Right atrium auricular region (tissue), 2 donors: ENCODE measurements around the gene C1QTNF5. TPM values are rescaled to one million over a fixed set of nuclear protein-coding genes. Genes with fewer than 3 reads are reported as not detected.

Experiments used
- DNase-seq: peaks from one replicate; pipeline ENCODE4 v3.0.0-alpha.2; 2019; ENCODE audit warnings: low spot score
- H3K27ac ChIP-seq, 2 donors: fragments of 200-600 bp; sonication (generic); 1 replicate in 1 of 2; 2 replicates in 1 of 2; pipeline ENCODE4 v1.5.1; 2016 to 2019
- H3K27me3 ChIP-seq, 2 donors: fragments of 200-600 bp; sonication (generic); one replicate each; pipeline versions ENCODE4 v1.5.1 to v1.6.0; 2017 to 2019
- H3K36me3 ChIP-seq: fragments of 200-600 bp; sonication (generic); one replicate; pipeline ENCODE4 v1.5.1; 2016
- H3K4me1 ChIP-seq, 2 donors: fragments of 200-600 bp; sonication (generic); one replicate each; pipeline versions ENCODE4 v1.5.1 to v1.6.0; 2017 to 2019
- H3K4me3 ChIP-seq, 2 donors: fragments of 200-600 bp; sonication (generic); 1 replicate in 1 of 2; 2 replicates in 1 of 2; pipeline ENCODE4 v1.5.1; 2017 to 2019; ENCODE audit warnings: mild to moderate bottlenecking in 1 of 2, moderate library complexity in 1 of 2
- H3K9me3 ChIP-seq, 2 donors: fragments of 200-600 bp; sonication (generic); one replicate each; pipeline ENCODE4 v1.5.1; 2019
- CTCF ChIP-seq, 2 donors: fragments of 200-600 bp; sonication (generic); IDR thresholded peaks; one replicate each; pipeline ENCODE4 v1.5.1; 2019; ENCODE audit warnings: antibody characterized with exemption in 2 of 2
- microRNA-seq, 2 donors: library from miRNA; unstranded; fragments of <30 nt; microRNA quantifications; one replicate each; pipeline ENCODE4, GENCODE V29; 2016 to 2017; ENCODE audit warnings: borderline number of aligned reads in 2 of 2, borderline replicate concordance in 1 of 2
- total RNA-seq, 2 donors: library from RNA; depleted of rRNA; stranded (reverse); fragments of >200 nt; gene quantifications; one replicate each; pipeline ENCODE4 v1.1.0, GENCODE V29; 2016

The C1QTNF5 gene
- total RNA-seq, 2 donors from 2014 or later = 41.4 to 47.4 TPM

GRCh38 chr11:119298726-119299125, 42.0 kb downstream of the C1QTNF5 start:
- H3K4me1 ChIP-seq = peaks cover 0 to 35% of the 10 kb centered on the region in 2 donors
- H3K27ac ChIP-seq = peak overlapping the region; percentile 47 to 78
- peaks cover 42% of the 10 kb centered on the region for H3K36me3 ChIP-seq
- no peak for DNase-seq
- no peak overlapping the region for H3K4me3 ChIP-seq
- no peak for TF ChIP-seq CTCF (IDR thresholded peaks at IDR 0.05)
- H3K27me3 ChIP-seq = no peaks in the 10 kb centered on the region
- H3K9me3 ChIP-seq = no peaks in the 10 kb centered on the region

- no peak for DNase-seq
- H3K27me3 ChIP-seq = no peaks in the 10 kb centered on the region
- H3K4me3 ChIP-seq = no peak overlapping the region
- peaks cover 36% of the 10 kb centered on the region for H3K36me3 ChIP-seq
- peak overlapping the region; percentile 47 to 78 for H3K27ac ChIP-seq
- no peak for TF ChIP-seq CTCF (IDR thresholded peaks at IDR 0.05)
- no peaks in the 10 kb centered on the region for H3K9me3 ChIP-seq
- H3K4me1 ChIP-seq = peaks cover 0 to 35% of the 10 kb centered on the region in 2 donors
These were observed 42.7 kb downstream of the C1QTNF5 start for GRCh38 chr11:119297938-119298337.

- peaks cover 30% of the 10 kb centered on the region for H3K36me3 ChIP-seq
- no peak for TF ChIP-seq CTCF (IDR thresholded peaks at IDR 0.05)
These were observed 45.5 kb downstream of the C1QTNF5 start for GRCh38 chr11:119295178-119295577.

GRCh38 chr11:119293461-119293860, 47.2 kb downstream of the C1QTNF5 start:
- no peak for TF ChIP-seq CTCF (IDR thresholded peaks at IDR 0.05)
- H3K4me3 ChIP-seq = no peak overlapping the region
- H3K4me1 ChIP-seq = peaks cover 0 to 16% of the 10 kb centered on the region in 2 donors
- no peak overlapping the region for H3K27ac ChIP-seq
- H3K9me3 ChIP-seq = peaks cover 0 to 6% of the 10 kb centered on the region in 2 donors
- no peak for DNase-seq
- H3K27me3 ChIP-seq = no peaks in the 10 kb centered on the region
- peaks cover 19% of the 10 kb centered on the region for H3K36me3 ChIP-seq

More at GRCh38 chr11:119295178-119295577, 45.5 kb downstream of the C1QTNF5 start:
- Histone ChIP-seq H3K4me3 (no peak overlapping the region), H3K27ac (no peak overlapping the region), H3K4me1 (peaks cover 0 to 29% of the 10 kb centered on the region in 2 donors), H3K27me3 (no peaks in the 10 kb centered on the region), H3K9me3 (peaks cover 0 to 6% of the 10 kb centered on the region in 2 donors)
- no peak for DNase-seq

DNA sequence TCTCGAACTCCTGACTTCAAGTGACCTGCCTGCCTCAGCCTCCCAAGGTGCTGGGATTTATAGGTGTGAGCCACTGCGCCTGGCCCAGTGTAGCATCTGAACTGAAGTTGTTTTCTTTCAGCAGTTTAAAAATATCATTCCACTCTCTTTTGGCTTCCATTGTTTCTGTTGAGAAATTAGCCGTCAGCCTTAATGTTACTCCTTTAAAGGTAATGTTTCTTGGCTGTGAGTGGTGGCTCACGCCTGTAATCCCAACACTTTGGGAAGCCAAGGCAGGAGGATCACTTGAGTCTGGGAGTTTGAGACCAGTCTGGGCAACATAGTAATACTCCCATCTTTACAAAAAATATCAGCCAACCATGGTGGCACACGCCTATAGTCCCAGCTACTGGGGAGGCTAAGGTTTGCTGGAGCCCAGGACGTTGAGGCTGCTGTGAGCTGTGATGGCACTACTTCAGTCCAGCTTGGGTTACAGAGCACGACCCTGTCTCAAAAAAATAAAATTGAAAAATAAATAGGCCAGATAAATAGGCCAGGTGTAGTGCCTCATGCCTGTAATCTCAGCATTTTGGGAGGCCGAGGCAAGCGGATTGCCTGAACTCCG, 49.7 kb downstream of the C1QTNF5 start:
- H3K36me3 ChIP-seq = peaks cover 30% of the 10 kb centered on the region
- H3K4me3 ChIP-seq = no peak overlapping the region
- no peaks in the 10 kb centered on the region for H3K4me1 ChIP-seq
- no peaks in the 10 kb centered on the region for H3K27me3 ChIP-seq
- no peak overlapping the region for H3K27ac ChIP-seq
- DNase-seq = no peak
- peaks cover 0 to 6% of the 10 kb centered on the region in 2 donors for H3K9me3 ChIP-seq
- no peak for TF ChIP-seq CTCF (IDR thresholded peaks at IDR 0.05)

Small RNAs within 50 kb of the gene (microRNA-seq; reads per million reads assigned to microRNA genes)
- 0 reads per million in 2 donors for gene MIR6756

Other genes starting within 250 kb of the C1QTNF5 start
- 10 to 100 TPM; 15.8 to 18.6 TPM for gene DPAGT1, start 239.0 kb downstream of the C1QTNF5 start, total RNA-seq
- gene C2CD2L, start 233.5 kb downstream of the C1QTNF5 start, total RNA-seq = 10 to 100 TPM; 10.0 to 14.2 TPM
- 10 to 100 TPM; 11.2 to 18.1 TPM for gene HINFP, start 219.3 kb downstream of the C1QTNF5 start, total RNA-seq
- 1 to 10 TPM; 1.4 to 1.8 TPM for gene ABCG4, start 191.8 kb downstream of the C1QTNF5 start, total RNA-seq
- gene NLRX1, start 172.2 kb downstream of the C1QTNF5 start, total RNA-seq = 10 to 100 TPM; 16.9 to 24.3 TPM
- gene NHERF4, start 155.4 kb downstream of the C1QTNF5 start, total RNA-seq = 1 to 10 TPM; 1.7 to 5.6 TPM
- 10 to 100 TPM in 1 of 2 donors, 1 to 10 TPM in 1; 8.5 to 14.5 TPM for gene CBL, start 134.5 kb downstream of the C1QTNF5 start, total RNA-seq
- gene MCAM, start 23.8 kb downstream of the C1QTNF5 start, total RNA-seq = 100 to 1,000 TPM; 356 to 509 TPM
- gene RNF26, start 6.4 kb downstream of the C1QTNF5 start, total RNA-seq = 10 to 100 TPM in 1 of 2 donors, 1 to 10 TPM in 1; 8.2 to 10.3 TPM
- not detected for gene MFRP, start 5.8 kb upstream of the C1QTNF5 start, total RNA-seq
- gene USP2, start 40.8 kb upstream of the C1QTNF5 start, total RNA-seq = 10 to 100 TPM; 38.9 to 58.7 TPM
- gene THY1, start 82.3 kb upstream of the C1QTNF5 start, total RNA-seq = 1 to 10 TPM; 2.0 to 7.2 TPM